ENCODE measurements around the gene BCL10.

The BCL10 gene

GRCh38 chr1:85219853-85220610, 56.4 kb downstream of the BCL10 start:
- DNase-seq, result no peak

GRCh38 chr1:85216697-85217096, 59.7 kb downstream of the BCL10 start:
- no peak for DNase-seq
